GM20000 (cell line): ENCODE measurements around the gene CDH23.

Experiments used
- DNase-seq: peaks from one replicate; pipeline ENCODE4 v3.0.0; 2012; ENCODE audit warnings: low spot score
- CTCF ChIP-seq: IDR thresholded peaks from 2 replicates; pipeline ENCODE4 v1.5.1; 2012; ENCODE audit warnings: mild to moderate bottlenecking, control low read depth; ENCODE audit errors: extremely low read depth, missing control alignments

CDH23 gene

DNA sequence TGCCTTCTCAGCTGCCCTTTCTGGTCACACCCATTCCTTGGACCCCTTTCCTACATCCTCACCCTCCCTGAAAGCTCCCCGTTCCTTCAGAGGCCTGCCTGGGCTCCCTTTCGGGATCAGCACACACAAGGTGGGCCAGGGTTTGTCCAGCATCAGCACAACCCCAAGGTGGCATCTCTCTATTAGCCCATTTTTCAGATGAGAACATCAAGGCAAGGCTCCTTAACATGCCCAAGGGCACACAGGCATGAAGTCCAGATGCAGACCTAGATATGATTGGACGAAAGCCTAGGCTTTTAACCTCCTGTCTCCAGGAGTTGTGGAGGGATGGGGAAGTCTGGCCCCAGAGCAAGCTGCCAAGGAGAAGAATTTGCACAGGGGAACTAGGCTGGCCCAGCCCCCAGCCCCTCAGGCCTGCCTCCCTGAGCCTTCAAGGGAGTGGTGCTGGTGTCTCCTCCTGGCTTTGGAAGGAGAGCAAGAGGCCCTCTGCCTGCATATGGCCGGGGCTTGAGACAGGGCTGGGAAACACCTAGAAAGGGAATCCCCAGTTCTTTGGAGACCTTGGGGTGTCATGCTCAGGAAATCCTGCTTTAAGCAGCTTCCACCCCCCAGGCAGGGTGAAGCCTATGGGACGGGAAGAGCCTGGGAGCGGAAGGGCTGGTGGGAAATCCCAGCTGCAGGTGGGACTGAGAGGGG is 385.6 kb downstream of the CDH23 start:
- TF ChIP-seq CTCF, result no peak

DNA sequence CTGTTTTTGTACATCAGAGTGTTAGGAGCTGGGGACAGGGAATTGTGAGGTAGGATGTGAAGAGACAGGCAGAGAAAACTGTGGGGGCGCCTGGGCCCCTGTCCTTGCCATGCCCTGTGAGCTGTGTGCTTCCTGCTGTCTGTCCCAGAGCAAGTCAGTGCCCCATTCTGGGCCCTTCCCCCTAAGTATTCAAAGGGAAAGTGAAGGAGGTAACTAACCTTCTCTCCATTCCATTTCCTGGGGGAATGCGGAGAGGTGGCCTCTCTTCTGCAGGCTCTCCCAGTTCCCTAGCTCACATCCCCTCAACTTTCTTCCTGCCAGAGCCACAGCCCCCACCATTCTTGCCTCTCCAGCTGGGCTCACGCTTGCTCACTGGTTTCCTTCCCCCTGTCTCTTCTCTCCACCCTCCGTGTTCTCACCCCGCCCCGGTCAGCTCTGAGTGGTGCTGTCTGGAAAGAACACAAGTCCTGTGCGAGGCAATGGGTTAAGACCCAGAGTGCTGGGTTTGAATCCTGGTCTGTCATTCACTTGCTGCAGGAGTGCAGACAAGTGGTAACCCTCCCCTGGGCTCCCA is 386.3 kb downstream of the CDH23 start:
- no peak for DNase-seq

More for the DNA sequence above, 385.6 kb downstream of the CDH23 start:
- no peak for DNase-seq

GRCh38 chr10:71783917-71784678 is 387.4 kb downstream of the CDH23 start:
- no peak for DNase-seq
- no peak for TF ChIP-seq CTCF

More for the DNA sequence above, 386.3 kb downstream of the CDH23 start:
- TF ChIP-seq CTCF, result no peak

DNA sequence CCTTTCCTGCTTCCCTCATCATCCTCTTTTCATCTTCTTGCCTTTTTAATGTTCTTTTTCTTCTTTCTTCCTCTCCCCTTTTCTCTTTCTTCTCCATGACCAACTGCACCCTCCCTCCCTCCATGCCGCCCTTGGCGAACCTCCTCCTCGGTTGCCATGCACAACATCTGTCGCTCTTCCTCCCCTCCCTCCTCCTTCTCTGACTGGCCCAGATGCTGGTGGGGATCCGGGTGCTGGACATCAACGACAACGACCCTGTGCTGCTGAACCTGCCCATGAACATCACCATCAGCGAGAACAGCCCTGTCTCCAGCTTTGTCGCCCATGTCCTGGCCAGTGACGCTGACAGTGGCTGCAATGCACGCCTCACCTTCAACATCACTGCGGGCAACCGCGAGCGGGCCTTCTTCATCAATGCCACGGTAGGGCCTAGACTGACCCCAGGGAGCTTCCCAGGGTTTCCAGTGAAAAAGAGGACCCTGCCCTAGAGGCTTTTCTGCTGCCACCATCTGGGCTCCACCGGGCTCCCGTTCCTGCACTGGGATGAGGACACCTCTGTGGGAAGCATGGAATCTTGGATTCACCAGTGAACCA is 388.1 kb downstream of the CDH23 start:
- no peak for DNase-seq
- no peak for TF ChIP-seq CTCF

DNA sequence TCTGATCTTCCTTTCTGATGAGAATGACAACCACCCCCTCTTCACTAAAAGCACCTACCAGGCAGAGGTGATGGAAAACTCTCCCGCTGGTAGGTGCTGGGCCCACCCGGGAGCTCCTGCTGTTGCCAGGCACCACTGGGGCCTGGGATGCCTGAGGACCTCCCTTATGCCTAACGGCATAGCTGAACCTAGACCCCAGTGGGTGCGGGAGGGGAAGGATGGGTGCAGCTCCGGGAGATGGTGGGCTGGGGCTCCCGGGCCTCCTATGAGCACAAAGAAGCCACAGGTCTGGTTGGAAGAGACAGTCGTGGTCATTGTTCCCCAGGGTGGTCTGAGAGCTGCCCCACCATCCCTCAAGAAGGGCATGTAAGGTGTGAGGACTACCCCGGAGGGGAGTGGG is 392.2 kb downstream of the CDH23 start:
- no peak for DNase-seq
- no peak for TF ChIP-seq CTCF

- no peak for DNase-seq
- TF ChIP-seq CTCF, result no peak
Measured at GRCh38 chr10:71789871-71790270, 393.2 kb downstream of the CDH23 start.
